ENCODE results near the gene TNS3.

DNA sequence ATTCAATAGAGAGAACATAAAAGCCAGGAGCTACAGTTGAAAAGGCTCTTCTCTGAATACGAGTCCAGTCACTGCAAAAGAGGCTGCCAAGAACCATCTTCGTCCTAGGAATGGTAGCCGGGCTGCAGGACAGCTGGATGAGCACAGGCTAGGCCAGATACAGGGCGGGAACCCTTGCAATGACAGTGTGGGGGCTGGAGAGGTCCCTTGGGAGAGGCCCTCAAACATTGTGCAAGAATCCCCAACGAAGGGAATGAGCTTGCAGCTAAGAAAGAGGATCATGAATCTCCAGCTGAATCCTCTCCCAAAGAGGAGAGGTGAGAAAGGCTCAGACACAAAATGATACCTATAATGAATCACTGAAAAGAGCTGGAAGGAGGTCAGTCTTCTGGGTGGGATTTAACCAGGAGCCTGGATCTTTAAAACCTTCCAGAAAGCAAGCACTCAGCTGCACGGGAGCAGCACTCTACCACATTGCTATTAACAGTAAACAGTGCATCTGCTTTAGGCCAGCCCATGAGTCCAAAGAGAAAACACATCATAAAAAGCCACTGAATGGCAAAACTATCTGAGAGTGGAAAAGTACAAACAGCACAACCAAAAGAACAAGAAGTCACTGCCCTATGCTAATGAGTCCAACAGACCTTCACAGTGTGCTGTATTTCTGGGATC, 287.9 kb downstream of the TNS3 start:
- TF ChIP-seq POLR2A (IDR thresholded peaks at IDR 0.05; ENCODE audit: low read length), result no peak
- TF ChIP-seq GATA1 (IDR thresholded peaks at IDR 0.05; ENCODE audit: low read depth, low read length), result no peak
